GM18867 (cell line): ENCODE results near the gene RXRA.

ENCODE experiments used
- ATAC-seq: cut with Tn5 transposase; IDR thresholded peaks from one replicate; pipeline ENCODE4 v1.9.1; 2021; ENCODE audit warnings: mild to moderate bottlenecking, moderate library complexity; ENCODE audit not compliant: unreplicated experiment

RXRA gene

DNA sequence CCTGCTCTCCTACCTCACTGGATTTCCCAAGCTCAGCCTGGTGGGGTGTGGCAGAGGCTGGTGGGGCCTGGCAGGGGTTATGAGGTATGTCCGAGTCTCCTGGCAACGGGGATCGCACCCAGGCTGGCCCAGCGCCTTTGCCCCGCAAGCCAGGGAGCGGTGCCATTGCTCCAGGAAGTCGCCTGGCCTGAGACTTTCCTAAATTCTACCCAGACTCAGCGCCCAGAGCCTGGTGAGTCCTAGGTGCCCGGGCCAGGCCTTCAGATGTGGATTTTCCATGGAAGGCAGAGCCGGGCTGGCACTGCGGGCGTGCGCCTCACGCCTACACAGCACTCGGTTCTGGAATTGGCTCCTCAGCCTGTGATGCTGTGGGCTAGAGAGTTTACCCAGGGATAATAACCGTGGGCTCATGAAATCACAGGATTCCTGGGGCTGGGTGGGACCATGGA is 159.9 kb downstream of the RXRA start:
- no peak for ATAC-seq

DNA sequence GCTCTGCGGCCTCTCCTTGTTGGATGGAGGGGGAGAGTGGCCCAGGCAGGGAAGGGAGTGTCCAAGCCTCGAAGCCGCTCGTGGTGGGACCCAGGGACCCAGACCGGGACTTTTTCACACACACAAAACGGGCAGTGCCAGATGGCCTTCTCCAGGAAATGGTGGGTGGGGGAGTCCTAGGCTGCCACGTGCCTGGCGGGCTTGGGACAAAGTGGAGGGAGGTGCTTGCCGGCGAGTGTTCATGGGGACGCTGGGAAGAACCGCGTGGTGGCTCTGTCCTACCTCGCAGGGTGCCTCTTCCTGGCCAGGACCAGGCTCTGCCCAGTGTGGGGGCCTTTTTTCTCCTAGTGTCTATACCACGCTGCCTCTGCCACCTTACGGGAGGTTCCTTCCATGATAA is 160.3 kb downstream of the RXRA start:
- no peak for ATAC-seq
